Colonic mucosa (tissue), 4 donors: ENCODE data around the gene FLT3LG. TPM values are rescaled to one million over a fixed set of nuclear protein-coding genes. Genes with fewer than 3 reads are reported as not detected.
A peak's percentile ranks its signal among the peaks of the same experiment; 100 is the strongest.

Experiments used
- DNase-seq: peaks from one replicate; pipeline ENCODE4 v3.0.0-alpha.2; 2020
- H3K27ac ChIP-seq: fragments of 200-600 bp; one replicate; pipeline ENCODE4 v1.8.0; 2021
- H3K27me3 ChIP-seq: fragments of 200-600 bp; one replicate; pipeline ENCODE4 v1.8.0; 2021
- H3K36me3 ChIP-seq: fragments of 200-600 bp; one replicate; pipeline ENCODE4 v1.8.0; 2021
- H3K4me1 ChIP-seq: fragments of 200-600 bp; one replicate; pipeline ENCODE4 v1.8.0; 2021; ENCODE audit warnings: mild to moderate bottlenecking
- H3K4me3 ChIP-seq: fragments of 200-600 bp; one replicate; pipeline ENCODE4 v1.8.0; 2021
- H3K9ac ChIP-seq, 2 donors: one replicate each; pipeline ENCODE4 v1.7.0; 2013; ENCODE audit warnings: control low read depth in 2 of 2, low read depth in 2 of 2, low read length in 2 of 2
- H3K9me3 ChIP-seq: fragments of 200-600 bp; one replicate; pipeline ENCODE4 v1.8.0; 2021
- intact Hi-C: fragments of 100-400 bp; cut with DNase I; formaldehyde crosslinking; loops from one replicate; pipeline ENCODE4 v1.14.1; 2022
- total RNA-seq, 2 donors: library from RNA; stranded (reverse); fragmentation: NEBNext Ultra II Directional in 1 of 2; extraction: Animal tissue kit (Norgen Biotek cat#: 25700) in 1 of 2; gene quantifications; one replicate each; pipeline ENCODE4 v1.2.1, GENCODE V29; 2021
- TF ChIP-seq, protein P1 (sequence below): fragments of 200-600 bp; IDR thresholded peaks from one replicate; pipeline ENCODE4 v1.8.0; 2022; ENCODE audit warnings: antibody characterized with exemption, mild to moderate bottlenecking
- donor health status: healthy.
- donor health status: DM: no; HTN: no; CAD: no.
- donor health status: DM: no; HTN: no; CAD: no.

Gene FLT3LG, protein sequence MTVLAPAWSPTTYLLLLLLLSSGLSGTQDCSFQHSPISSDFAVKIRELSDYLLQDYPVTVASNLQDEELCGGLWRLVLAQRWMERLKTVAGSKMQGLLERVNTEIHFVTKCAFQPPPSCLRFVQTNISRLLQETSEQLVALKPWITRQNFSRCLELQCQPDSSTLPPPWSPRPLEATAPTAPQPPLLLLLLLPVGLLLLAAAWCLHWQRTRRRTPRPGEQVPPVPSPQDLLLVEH
- 1 to 10 TPM; 2.9 to 4.9 TPM for total RNA-seq

GRCh38 chr19:49473868-49474541, at the start of gene FLT3LG:
FLT3LG (plus strand) TSS chr19:49474215; CDS start chr19:49474640, 425 bp downstream.
- TF ChIP-seq, protein P1, sequence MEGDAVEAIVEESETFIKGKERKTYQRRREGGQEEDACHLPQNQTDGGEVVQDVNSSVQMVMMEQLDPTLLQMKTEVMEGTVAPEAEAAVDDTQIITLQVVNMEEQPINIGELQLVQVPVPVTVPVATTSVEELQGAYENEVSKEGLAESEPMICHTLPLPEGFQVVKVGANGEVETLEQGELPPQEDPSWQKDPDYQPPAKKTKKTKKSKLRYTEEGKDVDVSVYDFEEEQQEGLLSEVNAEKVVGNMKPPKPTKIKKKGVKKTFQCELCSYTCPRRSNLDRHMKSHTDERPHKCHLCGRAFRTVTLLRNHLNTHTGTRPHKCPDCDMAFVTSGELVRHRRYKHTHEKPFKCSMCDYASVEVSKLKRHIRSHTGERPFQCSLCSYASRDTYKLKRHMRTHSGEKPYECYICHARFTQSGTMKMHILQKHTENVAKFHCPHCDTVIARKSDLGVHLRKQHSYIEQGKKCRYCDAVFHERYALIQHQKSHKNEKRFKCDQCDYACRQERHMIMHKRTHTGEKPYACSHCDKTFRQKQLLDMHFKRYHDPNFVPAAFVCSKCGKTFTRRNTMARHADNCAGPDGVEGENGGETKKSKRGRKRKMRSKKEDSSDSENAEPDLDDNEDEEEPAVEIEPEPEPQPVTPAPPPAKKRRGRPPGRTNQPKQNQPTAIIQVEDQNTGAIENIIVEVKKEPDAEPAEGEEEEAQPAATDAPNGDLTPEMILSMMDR, result peak; percentile 99
- Histone ChIP-seq H3K4me1 (no peaks in the 10 kb centered on the region), H3K27me3 (no peaks in the 10 kb centered on the region), H3K9me3 (no peaks in the 10 kb centered on the region), H3K9ac (peak within 1 kb of the TSS; percentile 73 to 77), H3K27ac (peak within 1 kb of the TSS; percentile 27), H3K4me3 (peak within 1 kb of the TSS; percentile 30), H3K36me3 (no peaks in the 10 kb centered on the region)
- peak; percentile 77 for DNase-seq
- intact Hi-C loops, result no loop called here

- Histone ChIP-seq H3K27ac (no peak within 1 kb of the TSS), H3K36me3 (no peaks in the 10 kb centered on the region), H3K4me3 (no peak within 1 kb of the TSS), H3K9me3 (no peaks in the 10 kb centered on the region), H3K4me1 (peaks cover 8% of the 10 kb centered on the region), H3K9ac (no peak within 1 kb of the TSS), H3K27me3 (peaks cover 81% of the 10 kb centered on the region)
- TF ChIP-seq, protein P1, result no peak
- intact Hi-C loops, result no loop called here
- DNase-seq, result no peak
Observed at GRCh38 chr19:49425178-49425577, 48.8 kb upstream of the FLT3LG start, which contains the start of gene GFY. GFY (plus strand) TSS chr19:49425388; CDS start chr19:49426431, 1,043 bp downstream.

GRCh38 chr19:49425922-49426592, 48.0 kb upstream of the FLT3LG start:
- no peak overlapping the region for H3K4me3 ChIP-seq
- H3K36me3 ChIP-seq, result no peaks in the 10 kb centered on the region
- H3K27ac ChIP-seq, result no peak overlapping the region
- peaks cover 8% of the 10 kb centered on the region for H3K4me1 ChIP-seq
- DNase-seq, result no peak
- intact Hi-C loops, result no loop called here
- H3K27me3 ChIP-seq, result peaks cover 77% of the 10 kb centered on the region
- H3K9ac ChIP-seq, result no peak overlapping the region
- TF ChIP-seq, protein P1, result no peak
- H3K9me3 ChIP-seq, result no peaks in the 10 kb centered on the region

DNA sequence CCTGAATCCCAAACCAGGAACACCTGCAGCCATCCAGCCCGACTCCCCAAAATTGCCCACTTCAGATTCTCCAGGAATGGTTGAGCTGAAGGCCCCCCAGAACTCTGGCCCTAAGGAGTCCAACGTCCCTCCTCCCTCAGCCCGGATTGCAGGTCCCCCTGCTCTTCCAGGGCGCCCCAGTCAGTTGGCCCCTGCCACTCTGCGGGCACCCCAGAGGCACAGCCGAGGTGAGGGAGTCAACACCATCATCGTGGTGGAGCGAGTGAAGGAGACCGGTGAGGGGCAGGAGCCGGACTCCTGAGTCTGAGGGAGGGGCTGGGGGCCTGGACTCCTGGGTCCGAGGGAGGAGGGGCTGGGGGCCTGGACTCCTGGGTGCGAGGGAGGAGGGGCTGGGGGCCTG, 46.7 kb upstream of the FLT3LG start:
- TF ChIP-seq, protein P1, result no peak
- no peaks in the 10 kb centered on the region for H3K36me3 ChIP-seq
- H3K4me3 ChIP-seq, result no peak overlapping the region
- H3K9me3 ChIP-seq, result no peaks in the 10 kb centered on the region
- peaks cover 72% of the 10 kb centered on the region for H3K27me3 ChIP-seq
- no peak for DNase-seq
- no peak overlapping the region for H3K9ac ChIP-seq
- no peak overlapping the region for H3K27ac ChIP-seq
- intact Hi-C loops, result no loop called here
- peaks cover 8% of the 10 kb centered on the region for H3K4me1 ChIP-seq

DNA sequence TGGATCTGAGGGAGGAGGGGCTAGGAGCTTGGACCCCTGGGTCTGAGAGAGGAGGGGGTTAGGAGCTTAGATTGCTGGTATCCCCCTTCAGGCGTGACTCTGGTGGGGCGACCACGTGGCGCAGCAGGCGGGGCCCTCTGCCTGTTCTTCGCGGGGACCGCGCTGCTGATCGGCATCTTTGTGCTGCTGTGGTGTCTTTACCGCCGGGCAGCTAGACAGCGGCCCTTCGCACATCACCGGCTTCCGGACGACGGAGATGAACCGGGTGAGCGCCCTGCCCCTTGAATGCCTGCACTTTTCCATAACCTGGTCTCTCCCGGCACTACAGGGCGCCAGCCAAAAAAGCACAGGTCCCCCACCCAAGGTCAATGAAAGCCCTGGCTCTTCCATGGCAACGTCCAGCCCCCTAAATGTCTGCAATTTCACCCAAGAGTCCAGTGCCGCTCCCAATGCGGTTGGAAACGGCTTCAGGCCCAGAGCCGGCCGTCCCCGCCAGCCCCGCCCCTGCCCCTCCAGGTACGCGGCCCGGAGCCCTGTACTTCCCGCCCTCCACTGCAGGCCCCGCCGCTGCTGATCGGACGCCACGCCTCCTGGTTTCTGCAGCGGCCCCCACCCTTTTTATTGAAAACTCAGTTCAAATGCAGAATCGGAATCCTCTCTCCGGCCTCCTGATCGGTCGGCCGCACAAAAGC, 46.0 kb upstream of the FLT3LG start:
- H3K27ac ChIP-seq, result no peak overlapping the region
- no peak for DNase-seq
- peaks cover 4% of the 10 kb centered on the region for H3K4me1 ChIP-seq
- H3K4me3 ChIP-seq, result no peak overlapping the region
- H3K9ac ChIP-seq, result no peak overlapping the region
- H3K27me3 ChIP-seq, result peaks cover 72% of the 10 kb centered on the region
- intact Hi-C loops, result no loop called here
- TF ChIP-seq, protein P1, result no peak
- no peaks in the 10 kb centered on the region for H3K9me3 ChIP-seq
- H3K36me3 ChIP-seq, result no peaks in the 10 kb centered on the region
